Measurements from ENCODE around the gene FTSJ3. TPM values are rescaled to one million over a fixed set of nuclear protein-coding genes. Genes with fewer than 3 reads are reported as not detected.

Gene FTSJ3
- total and polyA plus RNA-seq, 2 of the 13 experiments (the other 11 are each of a cell fraction or from before 2014, with no cell fraction given): 26.0 to 64.2 TPM

- DNase-seq (ENCODE audit: low spot score) (no peak), ATAC-seq (no peak), FAIRE-seq (no peak)
- no peak overlapping the region for H3K4me2 ChIP-seq (ENCODE audit: low read depth, low read length)
- H4K20me1 ChIP-seq (ENCODE audit: insufficient read depth, low read length): 0 out of 2 replicates have a peak, but pooled peaks cover 3% of the 10 kb centered on the region
- intact Hi-C loops (cut with micrococcal nuclease; ENCODE audit: unreplicated experiment) (no loop called here), in situ Hi-C loops (cut with HindIII; ENCODE audit: extremely low pct_ligation_motif_present, low pct_unique_long_range_greater_than_20kb) (no loop called here)
- POLR2A ChIA-PET: interaction anchor here (1.2 kb wide), 1 partner anchor 50 kb away, joined by 5 read pairs; the partner anchor contains the start of genes CCDC47 and DDX42
- H3K36me3 ChIP-seq (replicated peaks in 1 of 2; ENCODE audit: control insufficient read depth in 1 of 2, insufficient read depth in 2 of 2, low read length in 2 of 2): peaks cover 31 to 67% of the 10 kb centered on the region in 2 experiments
- WGBS (ENCODE audit: low lambda C conversion rate): 97% methylated on average over 13 of the region's 13 CpGs
- H3K9ac ChIP-seq (ENCODE audit: insufficient read depth, low read depth, low read length): no peak overlapping the region
- no peak overlapping the region for H2AFZ ChIP-seq (ENCODE audit: low read length)
- TF ChIP-seq ZNF382 (CRISPR knock-in tag; IDR thresholded peaks at IDR 0.05; ENCODE audit: borderline replicate concordance): no peak
- no peak for TF ChIP-seq ARID5B (CRISPR knock-in tag; IDR thresholded peaks at IDR 0.05)
- 0 out of 2 replicates have a peak, but pooled peaks have one; percentile 4 for TF ChIP-seq ZNF121 (CRISPR knock-in tag; IDR thresholded peaks at IDR 0.05)
- 0 out of 2 replicates have a peak, but pooled peaks have one; percentile 19 for TF ChIP-seq PAF1 (CRISPR knock-in tag; IDR thresholded peaks at IDR 0.05)
- peaks cover 33% of the 10 kb centered on the region for H3K79me2 ChIP-seq (ENCODE audit: insufficient read depth, low read length)
- no peaks in the 10 kb centered on the region; a peak in 1 of 5 replicates for H3K27me3 ChIP-seq (ENCODE audit: control insufficient read depth in 1 of 2, insufficient read depth in 2 of 2, low read length in 2 of 2)
- H3K4me1 ChIP-seq (ENCODE audit: insufficient read depth, low read length): peaks cover 27% of the 10 kb centered on the region
- H3K9me3 ChIP-seq (ENCODE audit: low read length): no peaks in the 10 kb centered on the region
- CTCF ChIA-PET (ENCODE audit: low intra/inter-chr PET ratio, low total read pairs): no interaction called here
- BruUV-seq (replicated peaks): no TSS peak
- no peak overlapping the region for H3K4me3 ChIP-seq (replicated peaks in 1 of 3; ENCODE audit: insufficient read depth in 1 of 3, low read depth in 2 of 3, low read length in 3 of 3)
- no peak overlapping the region for H3K27ac ChIP-seq (ENCODE audit: extremely low read length, insufficient read depth, low read length)
Measured at GRCh38 chr17:63823659-63824331, 3.7 kb downstream of the FTSJ3 start.

Measured in HepG2 (cell line).